MM.1S (cell line): Measurements from ENCODE around the gene BICD1.

ENCODE experiments used
- CTCF ChIP-seq: fragments of 300-600 bp; sonication (generic); IDR thresholded peaks from 2 replicates; pipeline ENCODE4 v1.5.1; 2016; ENCODE audit warnings: antibody characterized with exemption, low read length, mixed read lengths
- EZH2 ChIP-seq: fragments of 300-600 bp; sonication (generic); optimal IDR thresholded peaks from 2 replicates; pipeline ENCODE3; 2017; ENCODE audit warnings: low read depth, mild to moderate bottlenecking, antibody characterized with exemption, low read length, mixed read lengths

GRCh38 chr12:32120419-32120818, 13.8 kb downstream of the BICD1 start:
- TF ChIP-seq EZH2, result no peak
- TF ChIP-seq CTCF, result no peak
